HuH-7 (cell line): ENCODE data around the gene ATP8B4.
"Not testable (repeated sequence)": the region's sequence is repeated elsewhere in the genome, so short reads cannot be mapped to it uniquely, and the experiment has no call there.

Experiments used
- DNase-seq: peaks from one replicate; pipeline ENCODE4 v3.0.0; 2011; ENCODE audit warnings: low spot score

The ATP8B4 gene

DNA sequence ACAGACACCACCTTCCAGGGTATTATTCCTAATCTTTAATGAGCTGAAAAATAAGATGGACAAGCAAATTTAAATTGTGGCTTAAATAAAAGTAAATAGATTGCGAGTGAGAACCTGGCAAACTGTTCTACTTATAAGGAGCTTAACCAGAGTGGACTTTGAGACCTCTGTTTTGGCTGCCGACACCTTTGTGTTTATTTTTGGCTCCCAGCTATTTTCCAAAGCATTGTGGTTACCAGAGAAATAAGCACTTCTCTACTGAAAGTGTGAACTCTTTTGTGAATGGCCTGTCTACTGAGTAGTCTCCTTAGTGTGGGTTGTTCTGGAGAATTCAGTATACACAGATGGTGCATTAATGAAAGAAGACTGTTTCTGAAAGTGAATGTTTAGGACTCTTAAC lies 109.4 kb downstream of the ATP8B4 start:
- DNase-seq = peak; percentile 2

DNA sequence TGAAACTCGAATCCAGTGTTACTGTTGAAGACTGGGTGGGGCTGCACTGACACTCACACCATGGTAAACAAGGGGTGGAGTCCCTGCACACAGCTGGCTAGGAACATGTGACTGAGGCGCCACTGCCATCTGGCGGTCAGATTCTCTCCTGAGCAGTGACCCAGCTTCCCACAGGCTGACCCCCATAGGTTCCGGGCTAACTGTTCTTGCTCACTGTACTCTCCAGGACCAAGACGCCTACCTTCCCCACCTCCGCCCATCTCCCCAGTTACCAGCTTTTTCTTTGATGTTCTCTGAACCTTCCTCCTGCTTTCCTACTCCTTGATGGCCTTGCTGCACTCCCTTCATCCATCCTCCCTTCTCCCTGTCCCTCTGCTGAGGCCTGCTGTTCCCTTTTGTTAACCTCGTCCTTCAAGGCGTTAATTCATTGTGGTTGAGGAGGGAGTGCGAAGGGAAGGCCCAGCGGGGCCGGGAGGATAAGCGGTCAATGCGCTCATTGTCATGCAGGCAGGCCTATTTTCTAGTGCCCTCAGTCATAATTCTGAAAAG lies 115.2 kb downstream of the ATP8B4 start:
- peak; percentile 76 for DNase-seq

DNA sequence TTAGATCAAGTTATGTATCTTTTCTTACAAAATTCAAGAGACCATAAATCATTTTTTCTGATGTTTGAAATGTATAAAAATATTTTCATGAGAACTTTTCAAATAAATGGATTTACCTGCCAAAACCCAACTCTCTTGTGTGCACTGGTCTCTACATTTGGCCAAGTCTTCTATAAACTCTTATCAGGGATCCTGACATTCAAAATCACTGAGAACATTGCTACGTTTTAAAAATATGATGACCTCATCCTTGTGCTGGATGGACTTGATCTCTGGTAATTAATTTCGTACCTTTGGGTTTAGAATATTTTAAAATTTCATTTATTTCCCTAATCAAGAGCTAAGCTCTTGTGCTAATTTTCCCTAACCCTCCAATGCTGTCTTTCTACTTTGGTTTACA lies 127.4 kb downstream of the ATP8B4 start:
- no peak for DNase-seq

DNA sequence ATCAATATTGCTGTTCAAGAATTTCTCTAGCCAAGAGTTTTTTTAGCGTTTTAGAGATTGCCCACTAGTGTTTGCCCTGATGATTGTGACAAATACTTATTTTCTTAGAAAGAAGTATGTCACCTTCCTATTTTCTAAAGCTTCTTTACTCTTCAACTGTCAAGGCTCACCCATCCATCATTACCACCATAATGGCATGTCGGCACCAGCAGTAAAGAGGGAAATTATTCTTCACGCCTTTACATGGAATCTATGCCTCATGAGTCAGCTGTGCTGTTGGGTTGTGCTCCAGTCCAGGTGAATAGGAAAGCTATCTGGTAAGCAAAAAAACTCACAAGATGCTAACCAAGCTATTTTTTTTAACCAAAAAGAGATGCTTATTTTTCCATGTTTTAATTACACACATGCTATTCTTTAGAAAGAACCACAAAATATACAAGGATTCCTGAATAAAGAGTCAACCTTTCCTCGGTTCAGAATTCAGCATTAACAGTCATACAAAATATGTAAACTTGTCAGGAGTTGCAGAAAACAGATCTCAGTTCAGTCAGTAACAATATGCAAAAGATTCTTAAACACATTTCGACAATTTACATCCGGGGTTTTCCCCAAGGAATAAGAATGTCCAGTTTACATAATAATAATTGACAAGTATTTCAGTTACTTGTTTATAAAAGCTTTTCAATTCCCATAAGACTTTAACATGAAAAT lies 128.0 kb downstream of the ATP8B4 start:
- DNase-seq = no peak

DNA sequence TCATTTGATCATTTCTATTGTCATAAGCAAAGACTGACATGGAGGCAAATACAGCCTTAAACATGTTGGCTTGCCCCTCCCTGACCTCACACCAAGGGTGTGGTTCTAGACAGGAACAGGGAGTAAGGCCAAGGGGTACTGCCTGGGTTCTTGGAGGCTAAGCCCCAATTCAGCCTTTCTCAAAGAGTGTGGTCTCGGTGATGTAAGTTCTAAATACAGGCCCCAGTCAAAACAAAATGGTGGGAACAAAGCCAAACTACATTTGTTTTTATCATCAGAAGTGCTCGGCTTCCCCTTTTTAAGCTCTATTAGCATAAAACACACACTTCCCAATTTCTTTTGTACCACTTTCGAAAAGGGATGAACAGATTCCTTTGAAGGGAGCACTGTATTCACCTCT lies 129.5 kb downstream of the ATP8B4 start:
- no peak for DNase-seq

DNA sequence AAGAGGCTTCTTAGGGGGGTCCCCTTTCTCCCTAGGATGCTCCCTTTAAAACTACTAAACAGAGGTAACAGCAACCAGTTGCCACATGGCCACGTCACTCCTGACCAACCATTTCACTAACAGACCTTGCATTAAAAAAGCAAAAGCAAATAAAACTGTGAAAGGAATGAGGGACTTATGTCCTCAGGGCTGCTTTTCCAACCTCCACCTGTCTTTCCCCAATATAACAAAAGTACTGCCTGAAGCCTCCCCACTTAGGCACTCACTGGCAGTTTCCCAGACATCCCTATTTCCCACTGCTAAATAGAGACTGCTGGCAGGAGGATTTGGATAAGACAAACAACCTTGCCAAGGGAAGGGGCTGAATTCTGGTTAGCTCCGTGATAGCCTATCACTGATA lies 130.3 kb downstream of the ATP8B4 start:
- no peak for DNase-seq

DNA sequence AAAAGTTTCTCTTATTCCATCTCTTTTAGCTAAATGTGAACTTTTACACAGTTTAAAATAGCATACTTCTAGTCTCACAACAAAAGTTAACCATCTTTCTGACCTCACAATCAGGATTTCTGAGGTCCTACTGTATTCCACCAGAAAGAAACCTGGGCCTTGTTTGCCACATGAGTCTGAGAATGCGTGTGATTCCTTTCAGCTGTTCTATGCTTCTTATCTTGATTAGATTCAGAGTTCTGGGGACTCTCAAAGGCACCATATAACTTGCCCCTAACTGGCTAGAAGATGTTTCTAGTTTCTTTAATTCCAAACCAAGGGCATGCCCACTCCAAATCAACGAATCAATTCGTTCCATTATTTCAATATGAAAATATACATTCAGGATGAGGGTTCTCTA lies 131.1 kb downstream of the ATP8B4 start:
- DNase-seq = no peak

DNA sequence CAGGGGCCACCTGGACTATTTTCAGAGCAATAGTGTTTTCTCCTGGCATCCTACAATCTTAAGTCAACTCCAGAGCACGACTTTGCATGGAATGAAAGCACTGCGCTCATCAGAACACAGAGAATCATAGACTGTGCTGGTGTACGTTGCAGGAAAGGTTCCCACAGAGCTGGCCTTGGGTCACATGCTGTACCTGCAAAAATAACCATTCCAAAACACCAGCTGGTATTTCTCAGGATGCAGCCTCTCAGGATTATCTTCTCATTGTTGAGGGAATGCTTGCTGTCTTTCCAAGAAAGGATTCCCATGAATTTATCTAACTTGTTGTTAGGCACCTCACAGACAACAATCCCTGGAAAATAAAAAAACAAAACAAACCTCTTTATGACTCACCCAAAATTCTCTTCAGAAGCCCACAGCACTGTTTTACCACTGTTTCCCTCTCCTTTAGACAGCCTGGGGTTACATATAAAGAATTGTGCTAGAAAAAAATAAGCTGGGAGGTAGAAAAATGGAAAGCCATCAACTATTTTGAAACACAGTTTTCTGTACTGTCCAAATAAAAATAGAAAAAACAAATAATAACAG lies 131.7 kb downstream of the ATP8B4 start:
- no peak for DNase-seq

DNA sequence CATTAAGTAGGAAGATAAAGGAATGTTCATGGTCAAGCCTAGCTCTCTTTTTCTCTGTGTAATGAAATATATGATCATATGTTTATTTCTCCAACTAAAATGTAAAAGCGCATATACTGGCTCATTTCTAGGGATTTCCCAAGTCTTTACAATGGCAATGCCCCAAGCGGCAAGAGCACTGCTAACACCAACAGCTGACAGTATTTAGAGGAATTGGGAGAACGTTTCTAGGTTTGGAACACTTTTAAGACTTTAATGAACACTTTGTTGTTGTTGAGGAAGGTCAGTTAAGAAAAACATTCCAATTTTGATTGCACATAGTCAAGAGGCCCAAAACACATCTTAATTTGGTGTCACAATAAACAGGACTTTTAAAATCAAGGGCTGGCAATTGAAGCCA lies 132.7 kb downstream of the ATP8B4 start:
- DNase-seq = no peak

DNA sequence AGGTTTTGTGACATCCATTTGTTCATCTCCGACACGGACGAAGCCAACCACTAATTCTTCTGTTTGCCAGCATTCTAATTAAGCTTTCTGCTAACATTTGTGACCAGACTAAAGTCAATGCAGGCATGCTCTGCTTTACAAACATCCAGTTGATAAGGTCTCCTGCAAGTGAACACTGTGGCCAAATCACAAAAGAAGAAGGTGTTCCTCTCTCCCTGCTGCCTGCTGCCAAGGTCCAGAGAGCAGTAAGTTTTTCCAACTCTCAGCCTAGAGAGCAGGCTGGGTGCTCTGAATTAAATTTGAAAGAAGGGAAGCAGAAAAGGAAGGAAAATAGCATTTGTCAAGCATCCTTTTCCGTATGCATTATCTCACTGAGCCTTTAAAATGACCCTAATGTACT lies 133.6 kb downstream of the ATP8B4 start:
- DNase-seq = no peak

DNA sequence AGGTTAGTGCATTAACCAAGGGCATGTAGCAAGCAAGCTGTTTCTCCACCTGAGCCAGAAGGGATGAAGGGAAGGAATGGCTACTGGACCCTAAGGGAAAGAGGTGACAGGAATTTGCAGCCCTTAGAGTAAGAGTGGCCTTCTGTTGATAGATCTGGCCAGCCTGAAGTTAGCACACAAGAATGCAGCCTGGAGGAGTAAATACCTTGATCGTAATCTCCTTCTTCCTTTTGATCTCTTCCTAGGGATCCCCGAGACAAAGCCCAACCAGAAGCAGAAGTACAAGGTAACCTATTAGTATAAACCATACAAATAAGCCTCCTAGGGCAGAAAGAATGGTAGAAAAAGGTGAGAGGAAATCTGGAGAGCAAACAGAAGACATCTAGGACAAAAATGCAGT lies 134.6 kb downstream of the ATP8B4 start:
- DNase-seq = no peak

DNA sequence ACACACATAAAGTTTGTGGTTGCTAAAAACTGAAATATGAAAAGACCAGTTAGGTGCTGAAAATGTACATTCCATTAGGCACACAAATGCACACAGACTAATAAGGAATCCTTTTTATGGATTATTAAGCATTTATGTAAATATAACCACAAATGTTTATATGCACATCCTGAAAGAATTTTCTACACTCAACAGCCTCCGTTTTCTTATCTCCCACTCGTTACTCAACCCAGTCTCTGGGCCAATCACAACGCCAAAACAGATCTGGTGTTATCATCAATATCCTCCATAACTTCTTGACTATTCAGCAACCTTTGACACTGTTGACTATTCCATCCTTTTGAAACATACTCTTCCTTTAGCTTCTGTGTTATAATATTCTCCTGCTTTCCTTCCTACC lies 136.4 kb downstream of the ATP8B4 start:
- no peak for DNase-seq

DNA sequence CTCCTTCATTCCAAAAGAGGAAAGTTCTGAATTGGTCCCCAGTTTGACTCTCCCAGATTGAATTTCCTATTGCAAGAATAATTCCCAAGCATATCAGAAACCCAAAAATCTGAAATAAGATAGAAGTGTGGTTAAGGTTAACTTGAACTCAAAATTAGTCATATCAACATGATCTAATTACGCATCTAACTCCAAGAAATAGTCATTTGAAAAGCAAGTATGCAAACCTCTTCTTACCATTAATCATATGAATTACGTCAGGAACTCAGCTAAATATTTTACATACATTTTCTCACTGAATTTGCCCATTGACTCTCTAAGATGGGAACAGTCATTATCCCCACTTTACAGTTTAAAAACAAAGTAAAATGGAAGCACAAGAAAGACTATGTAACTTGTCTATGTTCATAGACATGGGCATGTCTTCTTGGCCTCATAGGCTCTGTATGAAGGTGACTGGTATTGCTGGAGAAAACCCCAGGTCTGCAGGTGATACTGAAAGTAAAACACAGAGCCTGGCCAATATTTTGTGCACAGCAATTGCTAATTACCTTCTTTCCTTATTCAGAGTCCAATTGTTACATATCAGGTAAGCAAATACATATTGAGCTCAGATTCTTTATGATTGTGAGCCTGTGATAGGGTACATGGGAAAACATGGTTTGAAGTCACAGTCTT lies 139.2 kb downstream of the ATP8B4 start:
- DNase-seq = no peak

DNA sequence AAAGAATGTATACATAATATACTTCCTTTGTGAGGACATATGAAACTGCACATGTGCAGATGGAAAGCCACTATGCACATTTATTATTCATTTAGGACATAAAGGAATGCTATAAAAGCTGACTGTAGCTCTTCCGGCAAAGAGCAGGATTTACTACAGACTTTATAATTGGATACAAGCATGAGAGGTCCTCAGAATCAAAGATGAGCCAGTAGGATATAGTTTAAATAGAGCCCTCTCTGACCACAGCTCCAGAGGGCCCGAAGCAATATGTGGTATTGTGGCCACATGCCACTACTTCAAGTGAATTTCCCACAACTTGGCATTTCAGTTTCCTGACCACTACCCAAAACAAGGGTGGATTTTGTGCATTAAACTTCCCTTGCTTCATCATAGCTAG lies 140.9 kb downstream of the ATP8B4 start:
- no peak for DNase-seq

DNA sequence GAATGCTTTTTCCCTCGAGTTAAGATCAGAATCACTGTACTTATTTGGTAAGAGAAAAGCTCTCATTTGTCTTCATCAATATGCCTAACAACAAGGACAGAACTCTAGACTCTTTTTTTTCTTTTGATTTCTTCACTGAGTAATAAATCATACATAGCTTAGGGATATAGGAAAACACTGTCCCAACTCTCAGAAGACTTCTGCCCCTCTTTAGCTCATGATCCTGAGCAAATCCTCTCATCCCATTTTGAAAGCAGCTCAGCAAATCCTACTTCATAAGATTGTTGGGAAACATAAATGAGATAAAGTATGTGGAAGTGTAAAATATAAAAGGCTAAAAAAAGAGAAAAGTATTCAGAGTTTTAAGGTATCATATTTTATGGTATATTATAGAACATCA lies 141.7 kb downstream of the ATP8B4 start:
- DNase-seq = no peak

DNA sequence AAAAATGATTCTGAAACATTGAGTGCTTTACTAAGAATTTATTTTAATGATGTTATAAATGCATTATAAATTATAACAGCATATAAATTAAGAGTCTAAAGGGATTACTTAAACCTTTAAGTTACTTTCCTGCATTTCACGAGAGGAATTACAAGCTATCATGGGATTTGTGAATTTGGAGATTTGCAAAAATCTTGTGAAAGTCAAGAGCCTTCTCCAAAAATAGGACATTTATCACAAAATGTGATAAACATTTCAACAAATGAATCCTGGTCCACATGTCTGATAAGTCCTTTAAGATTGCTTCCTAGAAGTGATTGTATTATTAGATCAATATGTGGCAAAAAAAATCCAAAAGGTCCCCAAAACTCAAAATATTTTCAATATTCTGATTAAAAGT lies 154.5 kb downstream of the ATP8B4 start:
- no peak for DNase-seq

DNA sequence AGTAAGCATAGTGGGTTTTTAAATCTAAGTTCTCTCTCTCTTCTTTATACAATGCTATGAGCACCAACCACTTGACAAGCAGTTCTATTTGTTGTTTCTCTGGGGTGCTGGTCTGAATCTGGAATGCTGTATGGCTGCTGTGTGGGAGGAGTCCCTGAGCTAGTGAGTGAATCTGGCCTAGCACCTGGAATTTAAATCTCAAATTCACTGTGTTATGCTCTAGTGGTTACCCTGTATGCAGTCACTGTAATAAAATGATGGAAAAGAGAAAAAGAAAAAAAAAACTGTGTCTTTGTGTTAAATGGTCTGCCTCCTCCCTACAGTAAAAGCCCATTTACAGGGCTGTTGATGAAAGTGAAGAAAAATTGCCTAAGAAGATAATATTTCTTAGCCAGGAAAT lies 155.0 kb downstream of the ATP8B4 start:
- DNase-seq = no peak

DNA sequence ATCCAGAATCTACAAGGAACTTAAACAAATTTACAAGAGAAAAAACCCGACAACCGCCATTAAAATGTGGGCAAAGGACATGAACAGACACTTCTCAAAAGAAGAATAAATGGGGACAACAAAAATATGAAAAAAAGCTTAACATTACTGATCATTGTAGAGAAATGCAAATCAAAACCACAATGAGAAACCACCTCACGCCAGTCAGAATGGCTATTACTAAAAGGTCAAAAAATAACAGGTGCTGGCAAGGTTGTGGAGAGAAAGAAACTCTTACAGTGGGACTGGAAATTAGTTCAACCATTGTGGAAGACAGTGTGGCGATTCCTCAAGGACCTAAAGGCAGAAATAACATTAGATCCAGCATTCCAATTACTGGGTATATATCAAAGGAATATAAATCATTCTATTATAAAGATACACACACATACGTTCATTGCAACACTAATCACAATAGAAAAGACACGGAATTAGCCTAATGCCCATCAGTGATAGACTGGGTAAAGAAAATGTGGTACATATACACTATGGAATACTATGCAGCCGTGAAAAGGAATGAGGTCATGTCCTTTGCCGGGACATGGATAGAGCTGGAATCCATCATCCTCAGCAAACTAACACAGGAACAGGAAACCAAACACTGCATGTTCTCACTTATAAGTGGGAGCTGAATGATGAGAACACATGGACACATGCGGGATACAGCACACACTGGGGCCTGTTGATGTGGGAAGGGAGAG lies 155.8 kb downstream of the ATP8B4 start:
- DNase-seq = not testable (repeated sequence)

DNA sequence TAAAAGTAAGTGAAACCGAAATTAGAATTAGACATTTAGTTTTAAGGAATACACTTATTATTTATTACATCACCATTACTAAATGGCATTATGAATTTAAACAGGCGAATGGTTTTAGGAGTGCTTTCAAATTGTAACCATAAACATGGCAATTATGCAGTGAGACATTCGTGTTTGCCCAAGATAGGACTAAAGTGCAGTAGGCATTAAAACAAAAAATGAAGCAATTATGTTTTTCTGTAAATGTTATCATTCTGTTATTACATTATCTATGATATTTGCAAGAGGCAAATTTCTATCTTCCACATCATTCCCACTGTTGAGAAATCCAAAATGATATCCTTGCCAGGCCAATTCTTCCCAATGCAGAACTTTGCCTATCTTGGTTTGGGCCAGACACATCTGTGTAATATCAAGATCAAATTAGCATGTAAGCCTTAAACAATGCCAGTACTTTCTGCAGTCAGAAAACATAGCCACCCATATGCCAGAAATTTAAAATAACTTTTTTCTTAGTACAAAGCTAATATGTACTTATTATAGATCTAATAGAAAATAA lies 156.9 kb downstream of the ATP8B4 start:
- no peak for DNase-seq

DNA sequence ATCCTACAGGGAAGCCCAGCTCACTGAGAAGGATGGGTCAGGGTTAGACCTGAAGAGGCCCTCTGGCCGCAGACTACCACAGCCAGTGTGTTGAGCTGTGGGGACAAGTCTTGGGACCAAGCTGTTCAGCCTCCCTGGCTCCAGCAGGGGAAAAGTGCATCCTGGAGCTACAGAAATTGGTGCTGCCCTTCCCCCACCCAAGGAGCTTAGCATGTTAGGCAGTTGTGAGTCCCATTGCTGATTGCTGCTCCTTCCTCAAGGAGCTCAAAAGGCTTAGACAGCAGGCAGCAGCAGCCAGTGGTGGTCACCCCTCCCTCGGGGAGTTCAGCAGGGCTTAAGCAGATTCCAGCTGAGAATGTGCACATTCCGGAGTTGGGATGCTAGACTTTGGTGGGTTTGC lies 165.6 kb downstream of the ATP8B4 start:
- no peak for DNase-seq

DNA sequence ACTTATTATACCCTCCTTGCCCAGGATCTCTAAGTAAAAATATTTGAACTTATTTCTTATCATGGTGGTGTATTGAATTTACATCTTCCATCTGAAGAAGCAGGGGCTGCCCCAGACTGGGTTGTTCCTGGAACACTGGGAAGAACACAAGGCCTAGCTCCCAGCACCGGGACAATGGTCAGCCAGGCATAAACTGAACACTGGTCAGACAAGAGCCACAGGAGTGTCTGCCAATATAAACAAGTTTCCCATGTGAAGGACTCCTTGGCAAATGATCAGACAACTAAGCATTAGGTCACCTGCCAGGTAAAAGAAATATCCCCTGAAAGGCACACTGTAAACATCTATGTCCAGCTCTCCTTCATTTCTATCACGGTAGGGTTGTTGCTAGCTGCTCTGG lies 172.4 kb downstream of the ATP8B4 start:
- DNase-seq = no peak

DNA sequence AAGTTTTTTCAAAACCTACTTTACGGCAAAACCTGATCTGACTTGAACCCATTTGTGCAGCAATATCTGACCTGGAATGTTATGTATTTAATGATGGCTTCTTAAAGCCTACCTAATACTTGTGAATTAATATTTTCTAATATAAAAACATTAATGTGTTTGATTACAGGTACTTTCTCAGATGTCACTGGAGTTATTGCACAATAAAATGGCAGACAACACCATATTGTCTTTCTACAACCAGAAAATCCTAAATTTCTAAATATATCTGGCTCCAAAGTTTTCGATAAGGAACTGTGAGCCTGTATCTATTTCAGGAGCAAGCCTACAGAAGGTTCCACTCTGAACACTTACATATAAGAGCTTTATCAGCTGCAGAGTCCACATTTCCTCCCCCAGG lies 184.5 kb downstream of the ATP8B4 start:
- DNase-seq = no peak
